Raji (cell line): ENCODE measurements around the gene ZNF385B.

Source experiments
- POLR2A ChIP-seq: IDR thresholded peaks from 2 replicates; pipeline ENCODE4 v1.6.1; 2011; ENCODE audit warnings: low read depth, low read length, control low read depth; ENCODE audit not compliant: insufficient read depth

The ZNF385B gene

GRCh38 chr2:179751163-179751809 lies 110.1 kb downstream of the ZNF385B start:
- TF ChIP-seq POLR2A, result no peak

GRCh38 chr2:179749210-179749609 lies 112.2 kb downstream of the ZNF385B start:
- no peak for TF ChIP-seq POLR2A

GRCh38 chr2:179746981-179747380 lies 114.4 kb downstream of the ZNF385B start:
- TF ChIP-seq POLR2A, result no peak

- TF ChIP-seq POLR2A, result no peak
These were observed 115.7 kb downstream of the ZNF385B start for GRCh38 chr2:179745635-179746256.

- TF ChIP-seq POLR2A, result no peak
These were observed 117.0 kb downstream of the ZNF385B start for GRCh38 chr2:179744401-179744800.

- TF ChIP-seq POLR2A, result no peak
These were observed 120.1 kb downstream of the ZNF385B start for GRCh38 chr2:179741317-179741716.

- TF ChIP-seq POLR2A, result no peak
These were observed 131.4 kb downstream of the ZNF385B start for GRCh38 chr2:179729966-179730365.

GRCh38 chr2:179726461-179727180 lies 134.8 kb downstream of the ZNF385B start:
- no peak for TF ChIP-seq POLR2A

GRCh38 chr2:179724403-179724802 lies 137.0 kb downstream of the ZNF385B start:
- TF ChIP-seq POLR2A, result no peak

GRCh38 chr2:179720173-179720772 lies 141.1 kb downstream of the ZNF385B start:
- TF ChIP-seq POLR2A, result no peak

- TF ChIP-seq POLR2A, result no peak
These were observed 145.5 kb downstream of the ZNF385B start for GRCh38 chr2:179715871-179716270.

GRCh38 chr2:179715196-179715595 lies 146.2 kb downstream of the ZNF385B start:
- no peak for TF ChIP-seq POLR2A

GRCh38 chr2:179712825-179713224 lies 148.6 kb downstream of the ZNF385B start:
- no peak for TF ChIP-seq POLR2A

GRCh38 chr2:179711375-179711774 lies 150.0 kb downstream of the ZNF385B start:
- no peak for TF ChIP-seq POLR2A

- TF ChIP-seq POLR2A, result no peak
These were observed 157.7 kb downstream of the ZNF385B start for GRCh38 chr2:179703702-179704101.

- TF ChIP-seq POLR2A, result no peak
These were observed 158.5 kb downstream of the ZNF385B start for GRCh38 chr2:179702912-179703311.
